ENCODE results near the gene ETS2. TPM values are rescaled to one million over a fixed set of nuclear protein-coding genes. Genes with fewer than 3 reads are reported as not detected.

The ETS2 gene
- total RNA-seq, 2 donors from 2014 or later, result 98.4 to 102 TPM

GRCh38 chr21:38822778-38823238, 17.1 kb downstream of the ETS2 start:
- H3K27me3 Mint-ChIP-seq (ENCODE audit: insufficient read depth), result no peaks in the 10 kb centered on the region
- peaks cover 74% of the 10 kb centered on the region for H3K36me3 ChIP-seq (ENCODE audit: control insufficient read depth, insufficient read depth, low read length)

DNA sequence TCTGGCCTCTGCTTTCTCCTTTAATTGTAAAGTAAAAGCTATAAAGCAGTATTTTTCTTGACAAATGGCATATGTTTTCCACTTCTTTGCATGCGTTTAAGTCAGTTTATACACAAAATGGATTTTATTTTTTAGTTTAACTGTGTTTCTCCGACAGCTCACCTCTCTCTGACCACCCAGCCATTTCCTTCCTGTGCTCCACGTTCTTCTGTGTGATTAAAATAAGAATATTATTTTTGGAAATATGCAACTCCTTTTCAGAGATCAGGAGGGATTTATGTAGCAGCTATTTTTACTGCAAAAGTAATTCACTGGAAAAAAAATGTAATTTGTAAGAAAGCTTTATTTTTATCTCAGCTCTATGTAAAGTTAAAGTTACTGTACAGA, 18.0 kb downstream of the ETS2 start:
- H3K27ac ChIP-seq (ENCODE audit: low read depth, low read length), result no peak overlapping the region
- TF ChIP-seq CTCF (conservative IDR thresholded peaks at IDR 0.05), result no peak
- peaks cover 64% of the 10 kb centered on the region for H3K36me3 ChIP-seq (ENCODE audit: control insufficient read depth, insufficient read depth, low read length)
- H3K4me3 Mint-ChIP-seq, result no peak overlapping the region
- no peaks in the 10 kb centered on the region for H3K27me3 ChIP-seq (ENCODE audit: control insufficient read depth, insufficient read depth, low read length, poor library complexity, severe bottlenecking)
- H3K4me1 Mint-ChIP-seq, result peaks cover 6% of the 10 kb centered on the region
- peaks cover 67% of the 10 kb centered on the region for H3K36me3 Mint-ChIP-seq (ENCODE audit: low read depth)
- no peaks in the 10 kb centered on the region for H3K27me3 Mint-ChIP-seq (ENCODE audit: insufficient read depth)
- no peaks in the 10 kb centered on the region for H3K4me1 ChIP-seq (ENCODE audit: control insufficient read depth, insufficient read depth, low read length)
- no peak overlapping the region for H3K9ac ChIP-seq (ENCODE audit: extremely low read depth, low read length, poor library complexity, severe bottlenecking)
- H3K9me3 ChIP-seq (ENCODE audit: control insufficient read depth, low read length), result no peaks in the 10 kb centered on the region
- no peak overlapping the region for H3K27ac Mint-ChIP-seq
- 100% methylated on average over 3 of the region's 3 CpGs; no CpG with 5 or more reads in 1 of the 2 experiments for WGBS, 2 experiments (ENCODE audit: insufficient coverage in 1 of 2, insufficient read length in 1 of 2)
- DNase-seq, result no peak
- no peak overlapping the region for H3K4me3 ChIP-seq (ENCODE audit: low read length)
- peaks cover 14% of the 10 kb centered on the region for H3K9me3 Mint-ChIP-seq

More at GRCh38 chr21:38822778-38823238, 17.1 kb downstream of the ETS2 start:
- no peak for DNase-seq
- Histone ChIP-seq H3K9ac (ENCODE audit: extremely low read depth, low read length, poor library complexity, severe bottlenecking) (no peak overlapping the region), H3K27me3 (ENCODE audit: control insufficient read depth, insufficient read depth, low read length, poor library complexity, severe bottlenecking) (no peaks in the 10 kb centered on the region), H3K4me1 (ENCODE audit: control insufficient read depth, insufficient read depth, low read length) (no peaks in the 10 kb centered on the region), H3K27ac (ENCODE audit: low read depth, low read length) (no peak overlapping the region), H3K9me3 (ENCODE audit: control insufficient read depth, low read length) (no peaks in the 10 kb centered on the region), H3K4me3 (ENCODE audit: low read length) (no peak overlapping the region)
- H3K27ac Mint-ChIP-seq, result no peak overlapping the region
- WGBS, 2 experiments (ENCODE audit: insufficient coverage in 1 of 2, insufficient read length in 1 of 2), result 96 to 97% methylated on average over 18 to 26 of the region's 26 CpGs
- H3K4me1 Mint-ChIP-seq, result peaks cover 6% of the 10 kb centered on the region
- no peak for TF ChIP-seq CTCF (conservative IDR thresholded peaks at IDR 0.05)
- peaks cover 14% of the 10 kb centered on the region for H3K9me3 Mint-ChIP-seq
- no peak overlapping the region for H3K4me3 Mint-ChIP-seq
- peaks cover 77% of the 10 kb centered on the region for H3K36me3 Mint-ChIP-seq (ENCODE audit: low read depth)

GRCh38 chr21:38824124-38824822, 18.5 kb downstream of the ETS2 start:
- Histone ChIP-seq H3K9ac (ENCODE audit: extremely low read depth, low read length, poor library complexity, severe bottlenecking) (no peak overlapping the region), H3K4me3 (ENCODE audit: low read length) (no peak overlapping the region), H3K27ac (ENCODE audit: low read depth, low read length) (no peak overlapping the region), H3K36me3 (ENCODE audit: control insufficient read depth, insufficient read depth, low read length) (peaks cover 59% of the 10 kb centered on the region), H3K27me3 (ENCODE audit: control insufficient read depth, insufficient read depth, low read length, poor library complexity, severe bottlenecking) (no peaks in the 10 kb centered on the region), H3K9me3 (ENCODE audit: control insufficient read depth, low read length) (no peaks in the 10 kb centered on the region), H3K4me1 (ENCODE audit: control insufficient read depth, insufficient read depth, low read length) (no peaks in the 10 kb centered on the region)
- WGBS, 2 experiments (ENCODE audit: insufficient coverage in 1 of 2, insufficient read length in 1 of 2), result 95 to 97% methylated on average over 16 to 19 of the region's 19 CpGs
- TF ChIP-seq CTCF (conservative IDR thresholded peaks at IDR 0.05), result no peak
- Mint-ChIP-seq H3K27me3 (ENCODE audit: insufficient read depth) (no peaks in the 10 kb centered on the region), H3K4me1 (peaks cover 6% of the 10 kb centered on the region), H3K36me3 (ENCODE audit: low read depth) (peaks cover 62% of the 10 kb centered on the region), H3K27ac (no peak overlapping the region), H3K9me3 (peaks cover 14% of the 10 kb centered on the region), H3K4me3 (no peak overlapping the region)
- DNase-seq, result no peak

All from endodermal cell (in vitro differentiated cells).